ENCODE results near the gene TCF7L1. TPM values are rescaled to one million over a fixed set of nuclear protein-coding genes. Genes with fewer than 3 reads are reported as not detected.

TCF7L1 gene
- total RNA-seq, 1 donor from 2014 or later = 30.8 TPM

DNA sequence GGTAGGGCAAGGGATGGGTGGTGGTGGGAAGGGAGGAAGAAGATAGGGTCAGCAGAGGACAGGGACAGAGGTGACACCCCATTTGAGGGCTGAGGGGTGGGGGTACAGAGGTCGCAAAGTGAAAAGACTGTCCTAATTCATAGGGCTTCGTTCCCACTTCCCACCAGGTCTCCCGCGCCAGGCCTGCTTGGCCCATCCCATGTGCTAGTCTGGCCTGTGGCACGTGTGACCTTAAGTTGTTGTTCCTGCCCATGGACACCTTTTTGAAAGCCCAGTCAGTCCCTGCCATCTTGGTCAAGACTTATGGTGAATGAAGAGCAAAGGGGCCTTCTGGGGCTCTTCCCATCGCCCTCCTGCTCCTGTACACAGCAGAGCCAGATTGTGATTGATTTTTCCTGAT, 148.4 kb downstream of the TCF7L1 start:
- Mint-ChIP-seq H3K9me3 (ENCODE audit: unreplicated experiment) (no peaks in the 10 kb centered on the region), H3K36me3 (ENCODE audit: low read depth, unreplicated experiment) (peaks cover 16% of the 10 kb centered on the region), H3K4me1 (ENCODE audit: low read depth, unreplicated experiment) (peaks cover 13% of the 10 kb centered on the region), H3K27me3 (ENCODE audit: low read depth, unreplicated experiment) (no peaks in the 10 kb centered on the region), H3K4me3 (ENCODE audit: unreplicated experiment) (no peak overlapping the region), H3K27ac (ENCODE audit: unreplicated experiment) (no peak overlapping the region)
- H2AFZ ChIP-seq (ENCODE audit: low read depth, low read length) = no peak overlapping the region
- H3K27ac ChIP-seq (ENCODE audit: low read depth, low read length) = no peak overlapping the region
- TF ChIP-seq, protein P1, sequence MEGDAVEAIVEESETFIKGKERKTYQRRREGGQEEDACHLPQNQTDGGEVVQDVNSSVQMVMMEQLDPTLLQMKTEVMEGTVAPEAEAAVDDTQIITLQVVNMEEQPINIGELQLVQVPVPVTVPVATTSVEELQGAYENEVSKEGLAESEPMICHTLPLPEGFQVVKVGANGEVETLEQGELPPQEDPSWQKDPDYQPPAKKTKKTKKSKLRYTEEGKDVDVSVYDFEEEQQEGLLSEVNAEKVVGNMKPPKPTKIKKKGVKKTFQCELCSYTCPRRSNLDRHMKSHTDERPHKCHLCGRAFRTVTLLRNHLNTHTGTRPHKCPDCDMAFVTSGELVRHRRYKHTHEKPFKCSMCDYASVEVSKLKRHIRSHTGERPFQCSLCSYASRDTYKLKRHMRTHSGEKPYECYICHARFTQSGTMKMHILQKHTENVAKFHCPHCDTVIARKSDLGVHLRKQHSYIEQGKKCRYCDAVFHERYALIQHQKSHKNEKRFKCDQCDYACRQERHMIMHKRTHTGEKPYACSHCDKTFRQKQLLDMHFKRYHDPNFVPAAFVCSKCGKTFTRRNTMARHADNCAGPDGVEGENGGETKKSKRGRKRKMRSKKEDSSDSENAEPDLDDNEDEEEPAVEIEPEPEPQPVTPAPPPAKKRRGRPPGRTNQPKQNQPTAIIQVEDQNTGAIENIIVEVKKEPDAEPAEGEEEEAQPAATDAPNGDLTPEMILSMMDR (IDR thresholded peaks at IDR 0.05; ENCODE audit: insufficient read depth, low read depth, low read length) = no peak
- TF ChIP-seq EZH2 (IDR thresholded peaks at IDR 0.05; ENCODE audit: insufficient read depth, low read length) = no peak
- FAIRE-seq (no peak), DNase-seq (ENCODE audit: low read depth) (no peak)
- no peak overlapping the region for H3K9ac ChIP-seq (ENCODE audit: low read length)
- H4K20me1 ChIP-seq (ENCODE audit: insufficient read depth, low read length) = peaks cover 6% of the 10 kb centered on the region
- H3K36me3 ChIP-seq (ENCODE audit: insufficient read depth, low read length) = no peaks in the 10 kb centered on the region
- H3K27me3 ChIP-seq (ENCODE audit: insufficient read depth, low read length) = no peaks in the 10 kb centered on the region
- peaks cover 21% of the 10 kb centered on the region for H3K4me1 ChIP-seq (ENCODE audit: insufficient read depth, low read length)
- no peak overlapping the region for H3K4me3 ChIP-seq (ENCODE audit: insufficient read depth, low read depth, low read length)
- H3K9me3 ChIP-seq (ENCODE audit: insufficient read depth, low read depth, low read length) = no peaks in the 10 kb centered on the region
- H3K79me2 ChIP-seq (ENCODE audit: insufficient read depth, low read length) = no peaks in the 10 kb centered on the region
- no peak overlapping the region for H3K4me2 ChIP-seq (ENCODE audit: low read length)

DNA sequence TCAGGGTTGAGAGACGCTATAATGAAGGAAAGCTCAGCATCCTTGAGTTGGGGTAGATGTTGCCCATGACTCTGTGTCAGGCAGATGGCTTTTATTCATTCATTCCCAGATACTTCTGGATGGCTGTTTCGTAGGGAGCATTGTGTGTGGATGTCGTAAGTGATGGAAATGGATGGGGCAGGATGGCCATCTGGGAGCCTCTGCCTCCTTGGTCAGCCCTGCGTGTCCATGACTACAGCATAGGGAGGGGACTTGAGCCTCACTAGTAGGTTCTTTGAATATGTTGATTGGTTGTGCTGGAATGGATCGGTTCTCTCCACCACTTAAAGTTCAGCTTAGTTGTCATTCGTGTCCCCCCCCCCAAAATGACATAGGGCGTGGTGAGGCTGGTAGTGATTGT, 149.7 kb downstream of the TCF7L1 start:
- Histone ChIP-seq H3K4me3 (ENCODE audit: insufficient read depth, low read depth, low read length) (no peak overlapping the region), H3K4me1 (ENCODE audit: insufficient read depth, low read length) (peaks cover 14% of the 10 kb centered on the region), H3K79me2 (ENCODE audit: insufficient read depth, low read length) (no peaks in the 10 kb centered on the region), H4K20me1 (ENCODE audit: insufficient read depth, low read length) (peaks cover 6% of the 10 kb centered on the region), H3K9ac (ENCODE audit: low read length) (no peak overlapping the region), H3K36me3 (ENCODE audit: insufficient read depth, low read length) (no peaks in the 10 kb centered on the region), H3K9me3 (ENCODE audit: insufficient read depth, low read depth, low read length) (no peaks in the 10 kb centered on the region), H3K27me3 (ENCODE audit: insufficient read depth, low read length) (no peaks in the 10 kb centered on the region), H3K27ac (ENCODE audit: low read depth, low read length) (no peak overlapping the region), H3K4me2 (ENCODE audit: low read length) (no peak overlapping the region), H2AFZ (ENCODE audit: low read depth, low read length) (no peak overlapping the region)
- FAIRE-seq = no peak
- no peak for DNase-seq (ENCODE audit: low read depth)
- peaks cover 15% of the 10 kb centered on the region for H3K36me3 Mint-ChIP-seq (ENCODE audit: low read depth, unreplicated experiment)
- TF ChIP-seq, protein P1 (IDR thresholded peaks at IDR 0.05; ENCODE audit: insufficient read depth, low read depth, low read length) = no peak
- no peak for TF ChIP-seq EZH2 (IDR thresholded peaks at IDR 0.05; ENCODE audit: insufficient read depth, low read length)
- no peaks in the 10 kb centered on the region for H3K9me3 Mint-ChIP-seq (ENCODE audit: unreplicated experiment)
- peaks cover 15% of the 10 kb centered on the region for H3K4me1 Mint-ChIP-seq (ENCODE audit: low read depth, unreplicated experiment)
- H3K27me3 Mint-ChIP-seq (ENCODE audit: low read depth, unreplicated experiment) = no peaks in the 10 kb centered on the region
- no peak overlapping the region for H3K4me3 Mint-ChIP-seq (ENCODE audit: unreplicated experiment)
- H3K27ac Mint-ChIP-seq (ENCODE audit: unreplicated experiment) = no peak overlapping the region

DNA sequence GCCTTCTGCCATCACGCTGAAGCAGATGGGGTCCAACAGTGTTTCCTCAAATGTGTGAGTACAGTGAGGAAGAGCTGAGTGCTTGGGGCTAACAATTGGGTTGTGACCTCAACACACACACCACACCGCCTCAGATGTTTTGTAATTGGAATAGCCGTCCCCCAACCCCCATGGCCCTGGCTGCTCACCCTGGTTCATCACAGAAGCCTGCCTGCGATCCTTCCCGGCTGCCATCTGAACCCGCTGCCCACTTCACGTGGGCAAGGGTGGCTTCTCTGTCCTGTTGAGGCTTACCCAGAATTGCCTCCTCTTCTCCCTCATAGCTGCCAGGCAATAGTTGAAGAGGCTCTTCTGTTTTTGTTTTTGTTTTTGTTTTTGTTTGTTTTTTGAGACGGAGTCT, 150.4 kb downstream of the TCF7L1 start:
- no peaks in the 10 kb centered on the region for H3K9me3 Mint-ChIP-seq (ENCODE audit: unreplicated experiment)
- H3K27me3 Mint-ChIP-seq (ENCODE audit: low read depth, unreplicated experiment) = no peaks in the 10 kb centered on the region
- FAIRE-seq = no peak
- Histone ChIP-seq H3K79me2 (ENCODE audit: insufficient read depth, low read length) (no peaks in the 10 kb centered on the region), H3K4me2 (ENCODE audit: low read length) (no peak overlapping the region), H3K9me3 (ENCODE audit: insufficient read depth, low read depth, low read length) (no peaks in the 10 kb centered on the region), H4K20me1 (ENCODE audit: insufficient read depth, low read length) (peaks cover 6% of the 10 kb centered on the region), H3K36me3 (ENCODE audit: insufficient read depth, low read length) (no peaks in the 10 kb centered on the region), H3K27ac (ENCODE audit: low read depth, low read length) (no peak overlapping the region), H3K27me3 (ENCODE audit: insufficient read depth, low read length) (no peaks in the 10 kb centered on the region), H3K4me3 (ENCODE audit: insufficient read depth, low read depth, low read length) (no peak overlapping the region), H2AFZ (ENCODE audit: low read depth, low read length) (no peak overlapping the region), H3K4me1 (ENCODE audit: insufficient read depth, low read length) (peaks cover 14% of the 10 kb centered on the region), H3K9ac (ENCODE audit: low read length) (no peak overlapping the region)
- H3K36me3 Mint-ChIP-seq (ENCODE audit: low read depth, unreplicated experiment) = peaks cover 16% of the 10 kb centered on the region
- DNase-seq (ENCODE audit: low read depth) = no peak
- TF ChIP-seq EZH2 (IDR thresholded peaks at IDR 0.05; ENCODE audit: insufficient read depth, low read length) = no peak
- TF ChIP-seq, protein P1 (IDR thresholded peaks at IDR 0.05; ENCODE audit: insufficient read depth, low read depth, low read length) = no peak
- H3K27ac Mint-ChIP-seq (ENCODE audit: unreplicated experiment) = no peak overlapping the region
- no peak overlapping the region for H3K4me3 Mint-ChIP-seq (ENCODE audit: unreplicated experiment)
- peaks cover 16% of the 10 kb centered on the region for H3K4me1 Mint-ChIP-seq (ENCODE audit: low read depth, unreplicated experiment)

Data from astrocyte (in vitro differentiated cells and primary cell).